HG03175 (cell line): ENCODE data around the gene ATP13A5.

Source experiments
- ATAC-seq: cut with Tn5 transposase; IDR thresholded peaks from one replicate; pipeline ENCODE4 v1.9.1; 2021; ENCODE audit warnings: mild to moderate bottlenecking, moderate library complexity; ENCODE audit not compliant: unreplicated experiment

The ATP13A5 gene

GRCh38 chr3:193270451-193270850 is 108.1 kb downstream of the ATP13A5 start:
- no peak for ATAC-seq

- ATAC-seq, result no peak
Measured at GRCh38 chr3:193269343-193270028, 109.1 kb downstream of the ATP13A5 start.

GRCh38 chr3:193262707-193263106 is 115.8 kb downstream of the ATP13A5 start:
- no peak for ATAC-seq

- no peak for ATAC-seq
Measured at GRCh38 chr3:193261970-193262369, 116.6 kb downstream of the ATP13A5 start.

- no peak for ATAC-seq
Measured at GRCh38 chr3:193253986-193254660, 124.4 kb downstream of the ATP13A5 start.

GRCh38 chr3:193250492-193250891 is 128.1 kb downstream of the ATP13A5 start:
- no peak for ATAC-seq

GRCh38 chr3:193248848-193249468 is 129.6 kb downstream of the ATP13A5 start:
- ATAC-seq, result no peak

GRCh38 chr3:193243571-193243970 is 135.0 kb downstream of the ATP13A5 start:
- ATAC-seq, result no peak

GRCh38 chr3:193241716-193242115 is 136.8 kb downstream of the ATP13A5 start:
- no peak for ATAC-seq

- peak; percentile 65 for ATAC-seq
Measured at GRCh38 chr3:193240850-193241706, 137.5 kb downstream of the ATP13A5 start, which contains the start of gene PLAAT1. TSS of gene PLAAT1 (plus strand) at chr3:193241222. CDS start at chr3:193255651, 14,429 bp downstream.

GRCh38 chr3:193240436-193240849 is 138.1 kb downstream of the ATP13A5 start:
- no peak for ATAC-seq

GRCh38 chr3:193237030-193237429 is 141.5 kb downstream of the ATP13A5 start:
- ATAC-seq, result no peak

- ATAC-seq, result no peak
Measured at GRCh38 chr3:193236599-193236998, 142.0 kb downstream of the ATP13A5 start.

GRCh38 chr3:193231201-193231600 is 147.4 kb downstream of the ATP13A5 start:
- no peak for ATAC-seq

- ATAC-seq, result no peak
Measured at GRCh38 chr3:193230610-193231009, 147.9 kb downstream of the ATP13A5 start.

- no peak for ATAC-seq
Measured at GRCh38 chr3:193229851-193230420, 148.6 kb downstream of the ATP13A5 start.

GRCh38 chr3:193228206-193228605 is 150.3 kb downstream of the ATP13A5 start:
- no peak for ATAC-seq

GRCh38 chr3:193225302-193226125 is 153.0 kb downstream of the ATP13A5 start:
- no peak for ATAC-seq
